Prostate gland (tissue), 2 donors: Measurements from ENCODE around the gene EIF5AL1.

ENCODE experiments used
- CTCF ChIP-seq, 4 experiments: fragments of 200-600 bp in 2 of 4; fragments of 450-650 bp in 2 of 4; sonication (generic) in 2 of 4; IDR thresholded peaks; 1 replicate in 3 of 4; 2 replicates in 1 of 4; pipeline ENCODE4 v1.5.1; 2016 to 2019; ENCODE audit warnings: antibody characterized with exemption in 4 of 4, mild to moderate bottlenecking in 2 of 4, moderate library complexity in 2 of 4
- POLR2A ChIP-seq: fragments of 450-650 bp; IDR thresholded peaks from one replicate; pipeline ENCODE4 v1.6.1; 2016; ENCODE audit warnings: antibody characterized with exemption, mild to moderate bottlenecking
- POLR2AphosphoS5 ChIP-seq: sonication (generic); formaldehyde crosslinking; IDR thresholded peaks from one replicate; pipeline ENCODE4 v1.6.1; 2017; ENCODE audit warnings: antibody characterized with exemption

GRCh38 chr10:79505829-79506228 is 6.5 kb upstream of the EIF5AL1 start:
- TF ChIP-seq CTCF (IDR thresholded peaks at IDR 0.05) = no peak
- no peak for TF ChIP-seq POLR2A
- no peak for TF ChIP-seq POLR2AphosphoS5
